GM18505 (cell line): Measurements from ENCODE around the gene SERPINB1.
"Not testable (repeated sequence)": the region's sequence is repeated elsewhere in the genome, so short reads cannot be mapped to it uniquely, and the experiment has no call there.

Source experiments
- ATAC-seq: cut with Tn5 transposase; IDR thresholded peaks from one replicate; pipeline ENCODE4 v1.9.1; 2021; ENCODE audit not compliant: unreplicated experiment
- POLR2A ChIP-seq: IDR thresholded peaks from 4 replicates; pipeline ENCODE4 v1.6.1; 2011; ENCODE audit warnings: borderline replicate concordance; ENCODE audit not compliant: insufficient read depth, insufficient read length; ENCODE audit errors: extremely low read depth

The SERPINB1 gene

GRCh38 chr6:2841264-2842138 lies at the start of gene SERPINB1:
Gene SERPINB1, minus strand, starts transcription at chr6:2841863. Its CDS starts 1,277 bp downstream, at chr6:2840586.
- ATAC-seq = no peak
- peak; percentile 66 for TF ChIP-seq POLR2A

- no peak for TF ChIP-seq POLR2A
Observed at GRCh38 chr6:2890976-2891767, 49.5 kb upstream of the SERPINB1 start.

GRCh38 chr6:2885967-2886735 lies 44.5 kb upstream of the SERPINB1 start:
- no peak for TF ChIP-seq POLR2A
- ATAC-seq = no peak

More at GRCh38 chr6:2890976-2891767, 49.5 kb upstream of the SERPINB1 start:
- ATAC-seq = no peak

- ATAC-seq = no peak
- TF ChIP-seq POLR2A = no peak
Observed at GRCh38 chr6:2884804-2885203, 43.1 kb upstream of the SERPINB1 start.

GRCh38 chr6:2883673-2884072 lies 42.0 kb upstream of the SERPINB1 start:
- no peak for ATAC-seq
- no peak for TF ChIP-seq POLR2A

GRCh38 chr6:2881423-2881822 lies 39.8 kb upstream of the SERPINB1 start:
- no peak for ATAC-seq

GRCh38 chr6:2880156-2880555 lies 38.5 kb upstream of the SERPINB1 start:
- not testable (repeated sequence) for ATAC-seq

More at GRCh38 chr6:2881423-2881822, 39.8 kb upstream of the SERPINB1 start:
- TF ChIP-seq POLR2A = no peak

- TF ChIP-seq POLR2A = no peak
- no peak for ATAC-seq
Observed at GRCh38 chr6:2877960-2878359, 36.3 kb upstream of the SERPINB1 start.

- ATAC-seq = no peak
- TF ChIP-seq POLR2A = no peak
Observed at GRCh38 chr6:2877057-2877882, 35.6 kb upstream of the SERPINB1 start.

GRCh38 chr6:2876210-2877056 lies 34.8 kb upstream of the SERPINB1 start:
- ATAC-seq = no peak
- TF ChIP-seq POLR2A = no peak

- peak; percentile 52 for TF ChIP-seq POLR2A
- ATAC-seq = no peak
Observed at GRCh38 chr6:2875359-2876191, 33.9 kb upstream of the SERPINB1 start.
